Ovary (tissue), 3 donors: ENCODE data around the gene FGFR4.

ENCODE experiments used
- CTCF ChIP-seq, 3 donors: fragments of 450-650 bp in 2 of 3; fragments of 200-600 bp in 1 of 3; IDR thresholded peaks; one replicate each; pipeline versions ENCODE4 v1.5.1 to v1.8.0; 2016 to 2022; ENCODE audit warnings: antibody characterized with exemption in 3 of 3, mild to moderate bottlenecking in 1 of 3
- POLR2A ChIP-seq: fragments of 450-650 bp; IDR thresholded peaks from one replicate; pipeline ENCODE4 v1.6.1; 2017; ENCODE audit warnings: antibody characterized with exemption, mild to moderate bottlenecking, moderate library complexity
- donor health status: DM: no; HTN: no; CAD: no.

GRCh38 chr5:177071666-177072385 lies 14.9 kb upstream of the FGFR4 start:
- TF ChIP-seq POLR2A (no peak), CTCF (IDR thresholded peaks at IDR 0.05) (peak; percentile 83 to 91 (median 88))
